GM18502 (cell line): ENCODE results near the gene CTSS.
A peak's percentile ranks its signal among the peaks of the same experiment; 100 is the strongest.
"Not testable (repeated sequence)": the region's sequence is repeated elsewhere in the genome, so short reads cannot be mapped to it uniquely, and the experiment has no call there.

ENCODE experiments used
- ATAC-seq: cut with Tn5 transposase; IDR thresholded peaks from one replicate; pipeline ENCODE4 v1.9.1; 2021; ENCODE audit warnings: mild to moderate bottlenecking; ENCODE audit not compliant: unreplicated experiment, poor library complexity

The CTSS gene

GRCh38 chr1:150765296-150765976 is at the start of gene CTSS:
Gene CTSS (minus strand): TSS chr1:150765778. CDS start chr1:150764763, 1,015 bp downstream.
- peak; percentile 82 for ATAC-seq

GRCh38 chr1:150813028-150813707 is 47.6 kb upstream of the CTSS start:
- no peak for ATAC-seq

- no peak for ATAC-seq
These were observed 45.5 kb upstream of the CTSS start for GRCh38 chr1:150810958-150811659.

GRCh38 chr1:150809651-150810050 is 44.1 kb upstream of the CTSS start:
- no peak for ATAC-seq

GRCh38 chr1:150808846-150809245 is 43.3 kb upstream of the CTSS start:
- no peak for ATAC-seq

- ATAC-seq = no peak
These were observed 42.5 kb upstream of the CTSS start, which contains the start of gene CTSK for GRCh38 chr1:150808121-150808520. Gene CTSK (minus strand): TSS chr1:150808260. CDS start chr1:150806805, 1,455 bp downstream.

GRCh38 chr1:150807249-150808023 is 41.9 kb upstream of the CTSS start:
- ATAC-seq = no peak

GRCh38 chr1:150805899-150806298 is 40.3 kb upstream of the CTSS start:
- no peak for ATAC-seq

GRCh38 chr1:150804671-150805070 is 39.1 kb upstream of the CTSS start:
- ATAC-seq = no peak

GRCh38 chr1:150799089-150799488 is 33.5 kb upstream of the CTSS start:
- ATAC-seq = no peak

GRCh38 chr1:150798525-150798924 is 32.9 kb upstream of the CTSS start:
- no peak for ATAC-seq

- ATAC-seq = no peak
These were observed 30.8 kb upstream of the CTSS start for GRCh38 chr1:150796374-150796773.

GRCh38 chr1:150793778-150794177 is 28.2 kb upstream of the CTSS start:
- not testable (repeated sequence) for ATAC-seq

- ATAC-seq = no peak
These were observed 27.6 kb upstream of the CTSS start for GRCh38 chr1:150793221-150793620.

- no peak for ATAC-seq
These were observed 26.0 kb upstream of the CTSS start for GRCh38 chr1:150791585-150791984.

- ATAC-seq = no peak
These were observed 23.8 kb upstream of the CTSS start for GRCh38 chr1:150789396-150789795.

- ATAC-seq = no peak
These were observed 23.4 kb upstream of the CTSS start for GRCh38 chr1:150788946-150789345.

- no peak for ATAC-seq
These were observed 21.9 kb upstream of the CTSS start for GRCh38 chr1:150787455-150787854.

GRCh38 chr1:150780510-150780909 is 14.9 kb upstream of the CTSS start:
- ATAC-seq = no peak

- ATAC-seq = no peak
These were observed 12.8 kb upstream of the CTSS start for GRCh38 chr1:150778409-150778808.
